CD4-positive, CD25-positive, alpha-beta regulatory T cell (primary cell): ENCODE data around the gene SCTR. TPM values are rescaled to one million over a fixed set of nuclear protein-coding genes. Genes with fewer than 3 reads are reported as not detected.
A peak's percentile ranks its signal among the peaks of the same experiment; 100 is the strongest.

Experiments used
- ATAC-seq, 2 donors: fragments of 150-1000 bp; cut with Tn5 transposase; one replicate each; pipeline ENCODE4 v1.10.0; 2021; ENCODE audit warnings: low read depth in 2 of 2, moderate number of reproducible peaks in 2 of 2, moderate library complexity in 1 of 2
- DNase-seq, 3 donors: peaks; one replicate each; pipeline versions ENCODE4 v3.0.0 to v3.0.0-alpha.2; 2012 to 2022; ENCODE audit warnings: mixed read lengths in 1 of 3
- H3K27ac ChIP-seq: one replicate; pipeline ENCODE4 v1.7.0; 2013; ENCODE audit warnings: mild to moderate bottlenecking, low read length; ENCODE audit not compliant: insufficient read depth, poor library complexity, severe bottlenecking
- H3K27me3 ChIP-seq: one replicate; pipeline ENCODE4 v1.7.0; 2013; ENCODE audit warnings: low read length; ENCODE audit not compliant: control insufficient read depth, insufficient read depth
- H3K36me3 ChIP-seq: one replicate; pipeline ENCODE4 v1.7.0; 2013; ENCODE audit warnings: mild to moderate bottlenecking, low read length, moderate library complexity; ENCODE audit not compliant: control insufficient read depth, insufficient read depth
- H3K4me1 ChIP-seq: 2 replicates; pipeline ENCODE4 v1.7.0; 2013; ENCODE audit warnings: mild to moderate bottlenecking, low read length; ENCODE audit not compliant: insufficient read depth, control insufficient read depth, poor library complexity, severe bottlenecking
- H3K4me3 ChIP-seq: one replicate; pipeline ENCODE4 v1.7.0; 2013; ENCODE audit warnings: low read depth, mild to moderate bottlenecking, low read length, moderate library complexity
- H3K9me3 ChIP-seq, 2 experiments: 1 replicate in 1 of 2; 2 replicates in 1 of 2; pipeline ENCODE4 v1.7.0; 2013; ENCODE audit warnings: low read length in 2 of 2, mild to moderate bottlenecking in 1 of 2, moderate library complexity in 1 of 2; ENCODE audit not compliant: control insufficient read depth in 2 of 2
- H3K27ac Mint-ChIP-seq, 3 donors: one replicate each; pipeline ENCODE4 v1.8.0; 2020 to 2022; ENCODE audit warnings: mild to moderate bottlenecking in 3 of 3, mixed read lengths in 3 of 3, moderate library complexity in 2 of 3
- H3K27me3 Mint-ChIP-seq: one replicate; pipeline ENCODE4 v1.8.0; 2022; ENCODE audit warnings: mild to moderate bottlenecking, mixed read lengths
- H3K36me3 Mint-ChIP-seq: one replicate; pipeline ENCODE4 v1.8.0; 2020; ENCODE audit warnings: mixed read lengths
- H3K4me1 Mint-ChIP-seq, 4 donors: one replicate each; pipeline ENCODE4 v1.8.0; 2020 to 2022; ENCODE audit warnings: mixed read lengths in 4 of 4, mild to moderate bottlenecking in 1 of 4
- H3K4me3 Mint-ChIP-seq, 4 donors: one replicate each; pipeline ENCODE4 v1.8.0; 2020 to 2022; ENCODE audit warnings: mild to moderate bottlenecking in 4 of 4, mixed read lengths in 4 of 4, moderate library complexity in 3 of 4
- H3K9me3 Mint-ChIP-seq, 7 donors: one replicate each; pipeline ENCODE4 v1.8.0; 2020 to 2022; ENCODE audit warnings: mixed read lengths in 7 of 7, mild to moderate bottlenecking in 3 of 7, moderate library complexity in 2 of 7
- polyA plus RNA-seq, 4 donors: library from polyadenylated mRNA; unstranded; fragments of 300-500 nt; fragmentation: Illumina TruSeq; gene quantifications; one replicate each; pipeline ENCODE4 v1.2.3, GENCODE V29; 2021
- total RNA-seq: library from RNA; stranded (reverse); gene quantifications from one replicate; pipeline ENCODE4 v1.2.3, GENCODE V29; 2022

The SCTR gene
- total and polyA plus RNA-seq, 5 donors from 2014 or later = not detected

- Mint-ChIP-seq H3K4me1 (no peaks in the 10 kb centered on the region), H3K36me3 (no peaks in the 10 kb centered on the region), H3K4me3 (no peak overlapping the region), H3K27ac (no peak overlapping the region), H3K9me3 (peaks cover 0 to 5% (median 0%) of the 10 kb centered on the region in 7 donors), H3K27me3 (peaks cover 41% of the 10 kb centered on the region)
- H3K36me3 ChIP-seq = no peaks in the 10 kb centered on the region
- H3K27me3 ChIP-seq = peaks cover 1% of the 10 kb centered on the region
- DNase-seq (no peak), ATAC-seq (no peak)
- H3K4me3 ChIP-seq = no peak overlapping the region
- no peaks in the 10 kb centered on the region for H3K4me1 ChIP-seq
- no peak overlapping the region for H3K27ac ChIP-seq
- no peaks in the 10 kb centered on the region for H3K9me3 ChIP-seq
These were observed 98.5 kb downstream of the SCTR start for GRCh38 chr2:119425620-119426395.

- Histone ChIP-seq H3K4me3 (no peak overlapping the region), H3K27ac (no peak overlapping the region), H3K9me3 (no peaks in the 10 kb centered on the region), H3K4me1 (no peaks in the 10 kb centered on the region), H3K36me3 (no peaks in the 10 kb centered on the region), H3K27me3 (peaks cover 3% of the 10 kb centered on the region)
- peak overlapping the region in 1 of 3 donors; percentile 38 for H3K27ac Mint-ChIP-seq
- H3K4me1 Mint-ChIP-seq = no peaks in the 10 kb centered on the region
- no peak overlapping the region for H3K4me3 Mint-ChIP-seq
- no peaks in the 10 kb centered on the region for H3K36me3 Mint-ChIP-seq
- DNase-seq (no peak), ATAC-seq (no peak)
- H3K27me3 Mint-ChIP-seq = peaks cover 38% of the 10 kb centered on the region
- peaks cover 0 to 5% (median 0%) of the 10 kb centered on the region in 7 donors for H3K9me3 Mint-ChIP-seq
These were observed 99.2 kb downstream of the SCTR start for GRCh38 chr2:119425119-119425405.

- DNase-seq = no peak
- Mint-ChIP-seq H3K36me3 (no peaks in the 10 kb centered on the region), H3K4me1 (no peaks in the 10 kb centered on the region), H3K9me3 (peaks cover 0 to 5% (median 0%) of the 10 kb centered on the region in 7 donors), H3K27ac (no peak overlapping the region), H3K27me3 (peaks cover 35% of the 10 kb centered on the region), H3K4me3 (no peak overlapping the region)
- no peaks in the 10 kb centered on the region for H3K9me3 ChIP-seq
- ATAC-seq = no peak
- H3K4me1 ChIP-seq = no peaks in the 10 kb centered on the region
- H3K27me3 ChIP-seq = peaks cover 4% of the 10 kb centered on the region
- no peak overlapping the region for H3K4me3 ChIP-seq
- H3K36me3 ChIP-seq = no peaks in the 10 kb centered on the region
- H3K27ac ChIP-seq = no peak overlapping the region
These were observed 99.8 kb downstream of the SCTR start for GRCh38 chr2:119424284-119425118.

- peaks cover 35% of the 10 kb centered on the region for H3K27me3 Mint-ChIP-seq
These were observed 100.5 kb downstream of the SCTR start for GRCh38 chr2:119423811-119424210.

GRCh38 chr2:119423108-119423444 is 101.2 kb downstream of the SCTR start:
- no peak overlapping the region for H3K4me3 Mint-ChIP-seq
- DNase-seq = no peak
- peaks cover 0 to 5% (median 0%) of the 10 kb centered on the region in 7 donors for H3K9me3 Mint-ChIP-seq
- Histone ChIP-seq H3K9me3 (no peaks in the 10 kb centered on the region), H3K27ac (no peak overlapping the region), H3K4me1 (no peaks in the 10 kb centered on the region), H3K36me3 (no peaks in the 10 kb centered on the region), H3K4me3 (no peak overlapping the region), H3K27me3 (peaks cover 4% of the 10 kb centered on the region)
- ATAC-seq = no peak
- no peak overlapping the region for H3K27ac Mint-ChIP-seq
- peaks cover 32% of the 10 kb centered on the region for H3K27me3 Mint-ChIP-seq
- H3K36me3 Mint-ChIP-seq = no peaks in the 10 kb centered on the region
- no peaks in the 10 kb centered on the region for H3K4me1 Mint-ChIP-seq

More at GRCh38 chr2:119423811-119424210, 100.5 kb downstream of the SCTR start:
- Mint-ChIP-seq H3K27ac (no peak overlapping the region), H3K4me1 (no peaks in the 10 kb centered on the region), H3K4me3 (no peak overlapping the region), H3K36me3 (no peaks in the 10 kb centered on the region), H3K9me3 (peaks cover 0 to 5% (median 0%) of the 10 kb centered on the region in 7 donors)
- DNase-seq = no peak
- Histone ChIP-seq H3K27ac (no peak overlapping the region), H3K36me3 (no peaks in the 10 kb centered on the region), H3K9me3 (no peaks in the 10 kb centered on the region), H3K4me3 (no peak overlapping the region), H3K4me1 (no peaks in the 10 kb centered on the region), H3K27me3 (peaks cover 4% of the 10 kb centered on the region)
- no peak for ATAC-seq

GRCh38 chr2:119422360-119423107 is 101.7 kb downstream of the SCTR start:
- no peaks in the 10 kb centered on the region for H3K4me1 Mint-ChIP-seq
- Histone ChIP-seq H3K4me1 (no peaks in the 10 kb centered on the region), H3K27me3 (peaks cover 4% of the 10 kb centered on the region), H3K36me3 (no peaks in the 10 kb centered on the region), H3K4me3 (no peak overlapping the region), H3K27ac (no peak overlapping the region), H3K9me3 (no peaks in the 10 kb centered on the region)
- DNase-seq (no peak), ATAC-seq (no peak)
- H3K27me3 Mint-ChIP-seq = peaks cover 31% of the 10 kb centered on the region
- peaks cover 0 to 5% (median 0%) of the 10 kb centered on the region in 7 donors for H3K9me3 Mint-ChIP-seq
- no peak overlapping the region for H3K4me3 Mint-ChIP-seq
- no peak overlapping the region for H3K27ac Mint-ChIP-seq
- H3K36me3 Mint-ChIP-seq = no peaks in the 10 kb centered on the region

GRCh38 chr2:119421741-119422140 is 102.5 kb downstream of the SCTR start:
- DNase-seq = no peak
- H3K27ac Mint-ChIP-seq = no peak overlapping the region
- Histone ChIP-seq H3K27me3 (peaks cover 4% of the 10 kb centered on the region), H3K4me1 (no peaks in the 10 kb centered on the region), H3K4me3 (no peak overlapping the region), H3K27ac (no peak overlapping the region), H3K36me3 (no peaks in the 10 kb centered on the region), H3K9me3 (no peaks in the 10 kb centered on the region)
- no peaks in the 10 kb centered on the region for H3K4me1 Mint-ChIP-seq
- H3K4me3 Mint-ChIP-seq = no peak overlapping the region
- H3K27me3 Mint-ChIP-seq = peaks cover 28% of the 10 kb centered on the region
- ATAC-seq = no peak
- no peaks in the 10 kb centered on the region for H3K36me3 Mint-ChIP-seq
- H3K9me3 Mint-ChIP-seq = peaks cover 0 to 5% (median 0%) of the 10 kb centered on the region in 7 donors
